DMS53 treated with DMSO at 0.1 percent for 48 hours (cell line): ENCODE measurements around the gene CBLC.
A peak's percentile ranks its signal among the peaks of the same experiment; 100 is the strongest.
"Not testable (repeated sequence)": the region's sequence is repeated elsewhere in the genome, so short reads cannot be mapped to it uniquely, and the experiment has no call there.

Experiments used
- DNase-seq: peaks from one replicate; lab custom pipeline; 2025; ENCODE audit not compliant: unreplicated experiment; lab: John Stamatoyannopoulos, UW

The CBLC gene

DNA sequence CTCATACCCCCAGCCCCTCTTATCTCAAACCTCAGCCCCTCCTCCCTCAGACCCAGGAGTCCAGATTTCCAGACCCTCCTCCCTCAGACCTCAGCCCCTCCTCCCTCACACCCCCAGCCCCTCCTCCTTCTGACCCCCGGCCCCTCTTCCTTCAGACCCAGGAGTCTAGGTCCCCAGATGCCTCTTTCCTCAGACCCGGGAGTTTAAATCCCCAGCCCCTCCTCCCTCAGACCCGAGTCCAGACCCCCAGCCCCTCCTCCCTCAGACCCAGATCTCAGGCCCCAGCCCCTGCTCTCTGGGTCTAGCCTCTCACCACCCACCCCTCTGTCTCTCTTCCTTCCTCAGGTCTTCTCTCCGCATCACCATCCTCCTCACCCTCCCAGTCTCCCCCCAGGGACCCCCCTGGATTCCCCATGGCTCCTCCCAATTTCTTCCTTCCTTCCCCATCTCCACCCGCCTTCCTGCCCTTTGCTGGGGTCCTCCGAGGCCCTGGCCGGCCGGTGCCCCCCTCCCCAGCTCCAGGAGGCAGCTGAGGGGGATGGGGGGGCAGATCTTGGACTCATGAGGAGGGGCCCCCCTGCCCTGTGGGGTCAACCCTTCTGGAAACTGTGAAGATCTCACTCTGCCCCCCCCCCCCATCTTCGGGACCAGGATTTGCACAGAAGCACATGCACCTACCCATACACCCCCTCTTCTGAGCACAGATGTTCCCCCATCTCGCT lies 18.4 kb upstream of the CBLC start:
- no peak for DNase-seq

DNA sequence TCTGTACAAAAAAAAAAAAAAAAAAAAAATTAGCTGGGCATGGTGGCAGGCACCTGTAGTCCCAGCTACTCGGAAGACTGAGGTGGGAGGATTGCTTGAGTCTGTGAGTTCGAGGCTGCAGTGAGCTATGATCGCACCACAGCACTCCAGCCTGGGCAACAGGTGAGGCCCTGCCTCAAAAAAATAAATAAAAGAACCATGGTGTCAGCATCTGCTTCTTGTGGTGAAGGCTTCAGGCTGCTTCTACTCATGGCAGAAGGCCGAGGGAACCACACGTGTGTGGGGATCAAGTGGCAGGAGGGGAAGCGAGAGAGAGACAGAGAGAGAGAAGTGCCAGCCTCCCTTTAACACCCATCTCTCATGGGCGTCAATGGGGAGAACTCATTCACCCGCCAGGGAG lies 15.7 kb upstream of the CBLC start:
- no peak for DNase-seq

DNA sequence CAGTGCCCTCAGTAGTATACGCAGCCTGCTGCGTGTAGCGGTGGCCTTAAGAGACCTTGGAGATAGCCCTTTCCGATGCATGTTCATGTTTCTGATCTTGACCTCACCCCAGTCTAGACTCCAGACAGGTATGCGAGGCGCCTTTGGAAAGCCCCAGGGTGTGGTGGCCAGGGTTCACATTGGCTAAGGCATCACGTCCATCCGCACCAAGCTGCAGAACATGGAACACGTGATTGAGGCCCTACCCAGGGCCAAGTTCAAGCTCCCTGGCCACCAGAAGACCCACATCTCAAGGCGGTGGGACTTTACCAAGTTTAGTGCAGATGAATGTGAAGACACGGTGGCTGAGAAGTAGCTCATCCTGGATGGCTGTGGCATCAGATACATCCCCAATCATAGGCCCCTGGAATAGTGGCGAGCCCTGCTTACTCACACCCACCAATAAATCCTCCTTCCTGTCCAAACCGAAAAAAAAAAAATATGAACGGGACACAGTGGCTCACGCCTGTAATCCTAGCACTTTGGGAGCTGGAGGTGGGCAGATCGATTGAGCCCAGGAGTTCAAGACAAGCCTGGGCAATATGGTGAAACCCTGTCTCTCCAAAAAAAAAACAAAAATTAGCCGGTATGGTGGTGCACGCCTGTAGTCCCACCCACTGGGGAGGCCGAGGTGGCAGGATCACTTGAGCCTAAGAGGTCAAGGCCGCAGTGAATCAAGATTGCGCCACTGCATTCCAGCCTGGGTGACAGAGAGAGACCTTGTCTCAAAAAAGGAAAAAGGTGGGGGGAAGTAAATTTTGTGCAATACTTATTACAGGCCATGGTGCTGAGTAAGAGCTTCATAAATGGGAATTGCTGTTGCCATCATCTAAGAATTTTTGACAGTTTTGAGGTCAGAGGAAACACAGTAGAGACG lies 12.4 kb upstream of the CBLC start:
- DNase-seq: no peak

DNA sequence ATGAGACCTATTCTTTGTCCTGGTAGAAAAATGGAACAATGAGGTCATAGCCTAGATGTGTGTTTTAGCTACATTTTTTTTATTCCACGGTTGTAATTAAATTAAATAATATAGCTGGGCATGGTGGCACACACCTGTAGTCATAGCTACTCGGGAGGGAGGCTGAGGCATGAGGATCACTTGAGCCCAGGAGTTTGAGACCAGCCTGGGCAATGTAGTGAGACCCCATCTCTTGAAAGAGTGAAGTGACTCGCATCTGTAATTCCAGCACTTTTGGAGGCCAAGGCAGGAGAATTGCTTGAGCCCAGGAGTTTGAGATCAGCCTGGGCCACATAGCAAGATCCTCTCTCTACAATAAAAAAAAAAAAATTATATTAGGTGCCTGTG lies 11.7 kb upstream of the CBLC start:
- no peak for DNase-seq

DNA sequence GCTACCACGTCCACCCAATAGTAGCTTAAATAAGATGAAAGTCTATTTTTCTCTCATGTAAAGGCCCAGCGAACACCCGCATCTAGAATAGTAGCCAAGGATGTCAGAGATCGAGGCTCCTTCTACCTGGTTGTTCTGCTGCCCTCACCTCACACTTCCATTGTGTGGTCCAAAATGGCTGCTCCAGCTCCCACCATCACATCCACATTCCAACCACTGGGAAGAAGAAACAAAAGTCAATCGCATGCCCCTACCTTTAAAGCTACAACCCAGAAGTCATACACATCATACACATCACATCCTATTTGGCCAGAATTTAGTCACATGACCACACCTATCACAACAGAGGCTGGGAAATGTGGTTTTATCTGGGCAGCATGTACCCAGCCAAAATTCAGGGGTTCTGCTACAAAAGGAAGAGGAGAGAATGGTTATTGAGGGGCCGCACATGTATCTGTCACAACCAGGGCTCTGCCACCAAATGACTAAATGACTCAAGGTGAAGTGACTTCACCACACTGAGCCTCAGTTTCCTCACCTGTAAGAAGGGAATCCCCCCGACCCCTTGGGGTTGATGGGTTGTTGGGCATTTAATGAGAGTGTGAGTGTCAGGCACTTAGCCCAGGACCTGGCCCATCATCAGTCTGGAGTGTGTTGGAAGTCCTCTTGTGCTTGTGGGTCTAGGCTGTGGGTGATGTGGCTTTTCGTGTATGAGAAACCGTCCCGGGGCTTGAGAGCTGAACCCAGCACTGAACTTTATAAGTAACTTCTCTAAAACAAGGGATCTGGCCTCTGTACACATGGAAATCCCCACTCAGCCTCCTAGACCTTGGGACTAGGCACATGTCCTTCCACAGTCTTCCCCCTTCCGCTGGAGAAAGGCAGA lies 10.2 kb upstream of the CBLC start:
- DNase-seq: no peak

DNA sequence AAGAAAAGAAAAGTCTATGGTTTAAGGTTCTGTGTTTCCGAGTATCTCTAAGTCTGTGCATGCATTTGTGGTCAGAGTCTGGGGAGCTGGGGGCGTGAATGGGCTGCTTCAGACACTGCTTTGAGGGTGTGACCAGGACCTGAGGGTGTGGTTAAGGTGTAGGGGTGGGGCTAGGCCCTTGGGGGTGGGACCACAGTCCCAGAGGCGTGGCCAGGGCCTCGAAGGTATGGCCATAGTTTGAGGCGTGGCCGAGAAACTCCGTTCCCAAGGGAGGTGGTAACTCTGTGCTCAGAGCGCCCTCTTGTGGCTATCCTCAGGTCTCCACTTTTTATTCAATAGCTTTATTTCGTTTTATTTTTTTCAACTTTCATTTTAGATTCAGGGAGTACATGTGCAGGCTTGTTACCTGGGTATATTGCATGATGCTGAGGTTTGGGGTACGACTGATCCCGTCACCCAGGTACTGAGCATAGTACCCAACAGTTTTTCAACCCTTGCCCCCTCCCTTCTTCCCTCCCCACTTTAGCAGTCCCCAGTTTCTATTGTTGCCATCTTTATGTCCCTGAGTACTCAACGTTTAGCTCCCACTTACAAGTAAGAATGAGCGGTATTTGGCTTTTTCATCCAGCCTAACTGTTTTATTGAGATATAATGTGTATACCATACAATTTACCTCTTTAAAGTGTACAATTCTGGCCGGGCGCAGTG lies 7.0 kb upstream of the CBLC start:
- DNase-seq: peak; percentile 83

DNA sequence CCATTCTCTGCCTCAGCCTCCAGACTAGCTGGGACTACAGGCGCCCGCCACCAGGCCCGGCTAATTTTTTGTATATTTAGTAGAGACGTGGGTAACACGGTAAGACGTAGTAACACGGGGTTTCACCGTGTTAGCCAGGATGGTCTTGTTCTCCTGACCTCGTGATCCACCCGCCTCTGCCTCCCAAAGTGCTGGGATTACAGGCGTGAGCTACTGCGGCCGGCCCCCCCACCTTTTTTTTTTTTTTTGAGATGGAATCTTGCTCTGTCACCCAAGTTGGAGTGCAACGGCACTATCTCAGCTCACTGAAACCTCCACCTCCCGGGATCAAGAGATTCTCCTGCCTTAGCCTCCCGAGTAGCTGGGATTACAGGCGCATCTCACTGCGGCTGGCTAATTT lies 5.5 kb upstream of the CBLC start:
- not testable (repeated sequence) for DNase-seq

DNA sequence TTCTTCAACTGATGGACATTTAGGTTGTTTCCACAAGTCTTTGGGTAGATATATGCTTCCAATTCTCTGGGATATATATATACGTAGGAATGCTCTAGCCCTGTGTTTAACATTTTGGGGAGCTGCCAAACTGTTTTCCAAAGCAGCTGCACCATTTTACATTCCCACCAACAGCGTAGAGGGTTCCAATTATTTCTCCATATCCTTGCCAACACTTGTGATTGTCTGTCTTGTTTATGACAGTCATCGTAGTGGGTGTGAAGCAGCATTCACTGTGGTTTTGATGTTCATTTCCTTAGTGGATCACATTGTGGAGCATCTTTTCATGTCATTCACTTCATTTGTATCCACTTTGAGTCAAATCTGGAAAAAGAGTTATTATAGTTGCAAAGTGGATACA lies 4.7 kb upstream of the CBLC start:
- no peak for DNase-seq

DNA sequence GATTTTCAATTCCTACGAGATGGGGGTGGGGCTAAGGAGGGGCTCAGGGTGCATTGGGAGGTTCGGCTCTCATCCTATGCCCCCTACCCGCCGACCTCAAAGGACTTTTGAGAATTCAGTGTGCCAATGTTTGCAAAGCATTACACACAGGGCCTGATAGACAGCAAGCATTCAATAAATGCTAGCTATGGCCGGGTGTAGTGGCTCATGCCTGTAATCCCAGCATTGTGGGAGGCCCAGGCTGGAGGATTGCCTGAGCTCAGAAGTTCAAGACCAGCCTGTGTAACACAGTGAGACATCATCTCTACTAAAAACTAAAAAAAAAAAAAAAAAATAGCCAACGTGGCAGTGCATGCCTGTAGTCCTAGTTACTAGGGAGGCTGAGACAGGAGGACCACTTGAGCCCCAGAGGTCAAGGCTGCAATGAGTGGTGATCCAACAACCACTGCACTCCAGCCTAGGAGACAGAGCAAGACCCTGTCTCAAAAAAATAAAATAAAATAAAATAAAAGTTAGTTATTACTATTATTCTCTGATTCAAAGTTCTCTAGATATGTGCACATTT lies 1.9 kb upstream of the CBLC start:
- no peak for DNase-seq

DNA sequence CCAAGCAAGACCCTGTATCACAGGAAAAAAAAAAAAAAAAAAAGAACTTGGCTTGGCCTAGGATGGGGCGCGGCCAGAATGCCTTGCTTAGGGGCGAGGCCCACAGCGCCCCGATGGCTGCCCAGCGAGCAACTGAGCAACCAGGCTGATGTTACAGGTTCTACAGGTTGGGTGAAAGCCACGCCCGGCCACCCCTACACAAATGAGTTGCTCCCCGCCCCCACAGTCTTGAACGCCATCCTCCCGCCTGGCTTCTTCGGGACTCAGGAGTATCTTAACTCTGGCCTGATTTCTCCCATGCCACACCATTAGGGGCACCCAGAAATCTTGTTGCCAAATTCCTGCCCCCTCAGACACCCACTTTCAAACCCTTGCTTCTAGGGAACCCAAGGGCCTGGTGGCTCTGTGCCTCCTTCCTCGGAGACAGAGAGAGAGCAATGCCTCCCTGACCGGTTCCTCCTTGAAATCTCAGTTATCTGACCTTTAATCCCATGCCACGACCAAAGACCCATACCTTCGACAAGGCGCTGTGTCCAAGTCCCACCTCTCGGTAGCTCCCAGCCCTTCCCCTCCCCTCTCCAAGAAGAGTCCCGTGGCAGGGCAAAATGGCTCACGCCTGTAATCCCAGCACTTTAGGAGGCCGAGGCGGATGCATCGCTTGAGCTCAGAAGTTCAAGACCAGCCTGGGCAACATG lies 1.1 kb upstream of the CBLC start:
- no peak for DNase-seq

DNA sequence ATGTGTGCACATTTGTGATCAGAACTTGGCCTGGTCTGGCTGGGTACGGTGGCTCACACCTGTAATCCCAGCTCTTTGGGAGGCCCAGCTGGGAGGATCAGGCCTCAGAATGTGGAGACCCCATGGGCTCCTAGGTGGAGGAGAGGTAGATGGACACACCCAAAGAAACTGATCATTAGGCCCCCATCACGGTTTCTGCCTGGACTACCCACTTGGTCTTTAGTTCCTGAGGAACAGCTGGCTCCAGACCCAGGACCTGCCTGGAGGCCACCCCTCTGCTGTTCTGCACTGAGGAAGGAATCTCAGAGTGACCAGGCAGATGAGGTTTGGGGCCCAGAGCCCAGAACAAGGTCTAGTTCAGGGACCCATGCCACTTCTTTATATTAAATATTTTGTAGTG lies 1.5 kb downstream of the CBLC start:
- DNase-seq: no peak

DNA sequence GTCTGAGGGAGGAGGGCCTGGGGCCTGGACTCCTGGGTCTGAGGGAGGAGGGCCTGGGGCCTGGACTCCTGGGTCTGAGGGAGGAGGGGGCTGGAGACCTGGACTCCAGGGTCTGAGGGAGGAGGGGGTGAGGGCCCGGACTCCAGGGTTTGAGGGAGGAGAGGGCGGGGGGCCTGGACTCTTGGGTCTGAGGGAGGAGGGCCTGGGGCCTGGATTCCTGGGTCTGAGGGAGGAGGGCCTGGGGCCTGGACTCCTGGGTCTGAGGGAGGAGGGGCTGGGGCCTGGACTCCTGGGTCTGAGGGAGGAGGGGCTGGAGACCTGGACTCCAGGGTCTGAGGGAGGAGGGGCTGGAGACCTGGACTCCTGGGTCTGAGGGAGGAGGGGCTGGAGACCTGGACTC lies 4.0 kb downstream of the CBLC start:
- DNase-seq: not testable (repeated sequence)

DNA sequence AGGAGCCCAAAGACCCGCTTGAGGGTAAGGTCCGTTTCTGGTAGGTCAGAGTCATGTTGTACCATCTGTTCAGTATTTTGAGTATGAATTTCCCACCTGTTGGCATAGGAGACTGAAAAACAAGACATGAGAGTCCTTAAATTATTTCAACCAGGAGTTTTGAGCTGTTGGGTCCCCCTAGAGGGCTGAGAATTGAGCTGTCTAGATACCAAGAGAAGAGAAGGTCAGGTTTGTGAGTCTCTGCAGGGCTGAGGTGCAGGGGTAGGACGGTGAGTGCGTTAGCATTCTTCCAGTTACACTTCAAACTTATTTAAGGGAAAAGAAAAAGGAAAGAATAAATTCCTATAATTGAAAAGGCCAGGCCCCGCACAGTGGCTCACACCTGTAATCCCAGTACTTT lies 5.0 kb downstream of the CBLC start:
- no peak for DNase-seq

DNA sequence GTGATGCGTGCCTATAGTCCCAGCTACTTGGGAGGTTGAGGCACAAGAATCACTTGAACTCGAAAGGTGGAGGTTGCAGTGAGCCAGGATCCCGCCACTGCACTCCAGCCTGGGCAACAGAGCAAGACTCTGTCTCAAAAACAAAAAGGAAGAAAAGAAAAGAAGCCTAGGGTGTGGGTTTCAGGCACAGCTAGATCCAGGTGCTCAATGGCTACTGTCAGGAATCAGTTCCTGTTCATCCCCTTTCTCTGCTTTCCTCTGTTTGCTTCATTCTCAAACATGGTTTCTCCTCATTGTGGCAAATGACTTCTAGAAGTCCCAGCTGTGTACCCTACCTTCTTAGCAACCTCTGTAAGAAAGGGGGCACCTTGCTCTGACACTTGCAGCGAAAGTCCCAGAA lies 5.9 kb downstream of the CBLC start:
- DNase-seq: no peak

DNA sequence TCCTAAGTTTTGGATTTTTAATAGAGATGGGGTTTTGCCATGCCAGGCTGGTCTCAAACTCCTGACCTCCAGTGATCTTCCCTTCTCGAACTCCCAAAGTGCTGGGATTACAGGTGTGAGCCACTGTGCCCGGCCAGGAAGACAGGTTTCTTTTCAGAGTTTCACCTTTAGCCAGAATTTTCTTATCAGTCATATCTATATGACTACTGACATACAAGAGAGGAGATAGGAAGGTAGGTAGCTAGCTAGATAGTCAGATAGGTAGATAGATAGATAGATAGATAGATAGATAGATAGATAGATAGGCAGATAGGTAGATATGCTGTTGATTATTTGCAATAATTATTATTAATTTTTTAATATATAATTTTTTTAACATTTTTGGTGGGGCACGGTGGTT lies 7.6 kb downstream of the CBLC start:
- no peak for DNase-seq

DNA sequence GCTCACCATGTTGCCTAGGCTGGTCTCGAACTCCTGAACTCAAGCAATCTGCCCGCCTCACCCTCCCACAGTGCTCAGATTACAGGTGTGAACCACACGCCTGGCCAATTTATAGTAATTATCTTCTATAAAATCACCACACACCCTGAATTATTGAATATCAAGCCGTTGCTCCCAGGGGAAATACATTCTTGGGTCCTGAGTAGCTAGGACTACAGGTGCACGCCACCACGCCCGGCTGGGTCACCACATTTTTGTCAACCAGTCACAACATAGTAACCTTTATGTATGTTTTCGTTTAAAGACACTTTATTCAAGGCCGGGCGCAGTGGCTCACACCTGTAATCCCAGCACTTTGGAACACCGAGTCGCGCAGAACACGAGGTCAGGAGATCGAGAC lies 8.3 kb downstream of the CBLC start:
- DNase-seq: no peak

DNA sequence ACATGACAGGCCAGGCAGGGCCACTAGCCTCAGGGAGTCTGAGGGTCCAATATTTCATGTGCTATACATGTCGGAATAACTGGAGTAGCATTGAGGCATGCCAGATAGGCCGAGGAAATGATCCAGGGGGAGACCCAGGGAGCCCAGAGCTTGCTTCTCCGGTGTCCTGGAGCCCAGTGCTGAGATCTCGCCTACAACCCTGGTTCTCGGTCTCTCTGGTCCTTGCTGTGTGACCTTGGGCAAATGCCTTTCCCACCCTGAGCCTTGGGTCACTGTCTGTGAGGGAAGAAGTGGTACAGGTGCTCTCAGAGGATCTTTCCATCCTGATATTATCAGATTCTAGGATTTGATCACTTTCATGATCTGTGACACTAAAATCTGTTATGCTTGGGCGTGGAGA lies 11.3 kb downstream of the CBLC start:
- DNase-seq: no peak

DNA sequence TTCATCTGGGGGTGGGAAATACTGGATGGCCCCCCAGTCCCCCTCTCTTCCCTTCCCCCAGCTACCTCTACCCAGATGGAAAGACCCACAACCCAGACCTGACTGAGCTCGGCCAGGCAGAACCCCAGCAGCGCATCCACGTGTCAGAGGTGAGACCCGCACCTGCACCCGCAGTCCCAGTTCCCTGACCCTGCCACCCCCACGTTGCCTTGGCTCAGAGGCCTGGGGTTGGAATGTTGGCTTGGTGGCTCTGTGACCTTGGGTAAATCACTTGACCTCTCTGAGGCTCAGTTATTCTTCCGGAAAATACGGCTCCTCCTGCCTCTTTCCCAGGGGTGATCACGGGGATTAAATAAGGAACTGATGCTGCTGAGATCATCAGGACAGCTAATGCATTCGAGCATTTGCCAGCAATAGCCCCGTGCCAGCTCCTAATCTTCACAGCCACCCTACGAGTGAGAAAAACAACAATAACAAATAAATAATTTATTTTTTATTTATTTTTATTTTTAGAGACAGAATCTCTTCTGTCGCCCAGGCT lies 12.3 kb downstream of the CBLC start:
- no peak for DNase-seq

DNA sequence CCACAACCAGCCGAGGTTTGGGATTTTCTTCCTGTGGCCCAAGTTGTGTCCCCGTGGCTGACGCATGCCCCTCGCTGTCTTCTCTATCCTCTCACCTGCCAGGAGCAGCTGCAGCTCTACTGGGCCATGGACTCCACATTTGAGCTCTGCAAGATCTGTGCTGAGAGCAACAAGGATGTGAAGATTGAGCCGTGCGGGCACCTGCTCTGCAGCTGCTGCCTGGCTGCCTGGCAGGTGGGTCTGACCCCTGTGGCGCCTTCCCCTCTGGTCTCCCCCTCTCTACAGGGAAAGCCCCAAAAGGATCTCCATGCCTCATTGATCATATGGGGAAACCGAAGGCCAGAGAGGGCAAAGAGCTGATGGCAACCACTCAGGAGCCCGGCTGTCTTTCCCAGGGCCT lies 14.6 kb downstream of the CBLC start:
- DNase-seq: no peak

DNA sequence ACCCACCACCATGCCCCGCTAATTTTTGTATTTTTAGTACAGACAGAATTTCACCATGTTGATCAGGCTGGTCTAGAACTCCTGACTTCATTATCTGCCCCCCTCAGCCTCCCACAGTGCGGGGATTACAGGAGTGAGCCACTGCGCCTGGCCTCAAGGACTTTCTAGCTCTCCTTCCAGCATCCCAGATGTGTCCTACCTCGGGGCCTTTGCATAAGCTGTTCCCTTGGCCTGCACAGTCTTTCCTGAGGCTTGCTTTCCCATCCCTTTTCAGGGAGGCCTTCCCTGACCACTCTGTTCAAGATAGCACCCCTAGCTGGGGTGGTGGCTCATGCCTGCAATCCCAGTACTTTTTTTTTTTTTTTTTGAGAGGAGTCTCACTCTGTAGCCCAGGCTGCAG lies 16.9 kb downstream of the CBLC start:
- no peak for DNase-seq
